Stimulated activated CD4-positive, alpha-beta T cell treated with anti-CD3 and anti-CD28 coated beads, Interleukin-1b, Interleukin-23, amount 100 ng/mL, for 48 hours (primary cell): Measurements from ENCODE around the gene KRTAP24-1.

Experiments
- DNase-seq: peaks from one replicate; pipeline ENCODE4 v3.0.0-alpha.2; 2020

Gene KRTAP24-1

DNA sequence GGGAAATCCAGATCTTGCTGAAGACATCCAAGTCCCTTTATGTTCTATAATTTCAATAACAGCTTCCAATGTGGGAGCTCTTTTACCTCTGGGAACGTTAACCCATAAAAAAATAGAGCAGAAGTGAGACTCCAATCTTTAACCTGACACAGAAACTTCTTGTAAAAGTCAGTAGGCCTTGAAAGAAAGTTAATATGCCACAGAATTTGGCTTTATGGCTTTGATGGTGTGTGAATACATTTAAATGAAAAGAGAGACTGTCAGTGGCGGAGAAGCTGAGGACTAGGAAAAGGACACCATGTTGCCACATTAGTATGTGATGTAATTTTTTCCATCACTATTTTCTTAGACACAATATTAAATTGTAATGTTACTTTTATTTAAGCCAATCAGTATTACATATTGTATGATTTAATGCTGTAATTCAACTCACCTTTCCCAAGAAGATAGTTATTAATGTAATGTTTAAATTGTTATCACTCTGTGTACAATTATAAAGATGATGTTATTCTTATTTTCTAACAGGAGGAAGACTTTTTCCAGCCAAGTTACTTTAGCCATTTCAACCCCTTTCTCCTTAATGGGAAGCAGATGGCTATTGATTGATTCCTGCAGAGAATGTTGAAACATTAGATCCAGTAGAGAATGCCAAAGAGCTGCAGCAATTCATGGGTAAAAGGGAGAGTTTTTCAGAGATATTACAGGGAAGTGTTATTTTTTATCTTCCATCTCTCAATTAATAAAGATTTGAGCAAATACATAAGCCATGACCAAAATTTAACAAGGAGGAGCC is 49.3 kb downstream of the KRTAP24-1 start:
- DNase-seq, result no peak

DNA sequence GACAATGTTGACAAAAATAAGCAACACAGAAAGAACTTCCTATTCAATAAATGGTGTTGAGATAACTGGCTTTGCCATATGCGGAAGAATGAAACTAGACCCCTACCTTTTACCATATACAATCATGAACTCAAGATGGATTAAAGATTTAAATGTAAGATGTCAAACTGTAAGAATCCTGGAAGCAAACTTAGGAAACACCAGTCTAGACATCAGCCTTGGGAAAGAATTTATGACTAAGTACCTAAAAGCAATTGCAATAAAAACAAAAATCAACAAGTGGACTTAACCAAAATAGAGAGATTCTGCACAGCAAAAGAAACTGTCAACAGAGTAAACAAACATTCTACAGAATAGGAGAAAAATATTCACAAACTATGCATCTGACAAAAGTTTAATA is 50.7 kb downstream of the KRTAP24-1 start:
- DNase-seq, result no peak
